ENCODE measurements around the gene IL1R2.
"Not testable (repeated sequence)": the region's sequence is repeated elsewhere in the genome, so short reads cannot be mapped to it uniquely, and the experiment has no call there.

Gene IL1R2

DNA sequence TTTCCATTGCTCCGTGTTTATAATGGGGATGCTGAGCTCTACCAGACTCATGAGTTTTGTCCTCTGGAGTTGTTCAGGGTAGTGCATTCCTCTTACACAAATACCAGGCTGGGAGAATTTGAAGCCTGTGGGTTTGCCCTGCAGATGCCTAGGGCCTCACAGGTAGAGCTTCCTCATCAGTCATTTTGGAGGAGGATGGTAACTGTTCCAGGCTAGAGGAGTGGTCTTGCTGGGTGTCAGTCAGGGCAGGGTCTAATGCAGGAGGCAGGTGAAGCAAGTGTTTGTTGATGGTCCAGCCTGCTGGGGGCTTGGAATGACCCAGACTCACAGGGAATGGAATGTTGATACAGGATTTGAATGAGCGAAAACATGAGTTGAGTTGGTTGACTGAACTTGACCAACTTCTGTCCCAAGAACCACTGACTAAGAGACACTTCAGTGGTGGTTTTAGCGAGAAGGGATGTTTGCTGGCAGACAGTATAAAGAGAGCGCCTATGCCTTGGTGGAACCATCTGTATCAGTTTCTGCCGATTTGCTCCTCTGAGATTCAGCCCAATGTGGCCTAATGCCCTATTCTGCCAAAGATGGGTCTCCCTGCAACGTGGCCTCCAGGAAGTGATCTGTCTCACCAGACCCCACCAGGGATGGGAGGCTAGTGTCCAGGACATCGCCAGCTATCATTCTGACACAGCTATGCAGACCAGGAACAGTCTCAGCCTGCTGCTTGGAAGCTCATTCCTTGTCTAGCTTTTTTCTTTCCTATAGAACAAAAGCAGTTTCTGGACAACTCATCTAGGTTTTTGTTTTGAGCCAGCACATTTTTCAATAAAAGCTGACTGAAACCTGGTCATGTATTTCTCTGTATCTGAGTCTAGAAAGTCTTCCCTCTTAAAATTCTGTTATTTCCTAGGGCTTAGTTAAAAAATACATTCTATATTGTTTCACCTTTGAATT is 9.3 kb downstream of the IL1R2 start:
- no peak for DNase-seq

DNA sequence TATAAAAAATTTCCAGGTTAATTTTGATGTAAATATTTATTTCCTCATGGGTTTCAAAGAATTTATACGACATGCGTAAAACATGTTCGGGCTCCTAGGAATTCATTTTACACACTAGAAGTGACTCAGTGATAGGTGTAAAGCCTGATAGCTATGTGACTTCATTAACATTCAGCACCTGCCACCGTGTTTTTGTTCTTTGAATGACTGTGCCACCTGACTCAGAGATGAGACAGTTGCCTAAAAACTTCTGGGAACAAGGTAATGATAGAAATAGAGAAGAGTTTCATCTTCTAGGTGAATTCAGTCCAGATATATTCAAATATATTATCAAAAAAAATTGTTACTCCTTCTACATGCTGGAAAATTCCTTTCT is 10.0 kb downstream of the IL1R2 start:
- no peak for DNase-seq

DNA sequence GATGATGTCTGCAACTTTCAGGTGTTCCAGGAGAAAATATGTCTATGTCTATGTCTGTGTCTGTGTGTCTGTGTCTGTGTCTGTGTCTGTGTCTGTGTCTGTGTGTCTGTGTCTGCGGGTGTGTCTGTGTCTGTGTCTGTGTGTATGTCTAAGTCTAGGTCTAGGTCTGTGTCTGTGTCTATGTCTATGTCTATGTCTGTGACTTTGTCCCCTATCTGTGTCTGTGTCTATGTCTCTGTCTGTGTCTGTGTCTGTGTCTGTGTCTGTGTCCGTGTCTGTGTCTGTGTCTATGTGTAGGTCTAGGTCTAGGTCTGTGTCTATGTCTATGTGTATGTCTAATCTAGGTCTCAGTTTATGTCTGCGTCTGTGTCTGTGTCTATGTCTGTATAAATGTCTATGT is 10.5 kb downstream of the IL1R2 start:
- no peak for DNase-seq

DNA sequence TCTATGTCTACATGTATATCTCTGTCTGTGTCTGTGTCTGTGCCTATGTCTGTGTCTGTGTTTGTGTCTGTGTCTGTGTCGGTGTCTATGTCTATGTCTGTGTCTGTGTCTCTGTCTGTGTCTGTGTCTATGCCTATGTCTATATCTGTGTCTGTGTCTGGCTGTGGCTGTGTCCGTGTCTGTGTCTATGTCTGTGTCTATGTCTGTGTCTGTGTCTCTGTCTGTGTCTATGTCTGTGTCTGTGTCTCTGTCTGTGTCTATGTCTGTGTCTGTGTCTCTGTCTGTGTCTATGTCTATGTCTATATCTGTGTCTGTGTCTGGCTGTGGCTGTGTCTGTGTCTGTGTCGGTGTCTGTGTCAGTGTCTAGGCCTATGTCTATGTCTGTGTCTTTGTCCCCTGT is 11.1 kb downstream of the IL1R2 start:
- DNase-seq = not testable (repeated sequence)

DNA sequence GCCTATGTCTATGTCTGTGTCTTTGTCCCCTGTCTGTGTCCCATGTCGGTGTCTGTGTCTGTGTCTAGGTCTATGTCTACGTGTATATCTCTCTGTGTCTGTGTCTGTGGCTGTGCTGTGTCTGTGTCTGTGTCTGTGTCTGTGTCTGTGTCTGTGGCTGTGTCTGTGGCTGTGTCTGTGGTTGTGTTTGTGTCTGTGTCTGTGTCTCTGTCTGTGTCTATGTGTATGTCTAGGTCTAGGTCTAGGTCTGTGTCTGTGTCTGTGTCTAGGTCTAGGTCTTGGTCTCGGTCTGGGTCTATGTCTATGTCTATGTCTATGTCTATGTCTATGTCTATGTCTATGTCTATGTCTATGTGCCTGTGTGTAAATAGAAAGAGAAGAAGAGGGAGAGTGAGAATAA is 11.9 kb downstream of the IL1R2 start:
- no peak for DNase-seq

DNA sequence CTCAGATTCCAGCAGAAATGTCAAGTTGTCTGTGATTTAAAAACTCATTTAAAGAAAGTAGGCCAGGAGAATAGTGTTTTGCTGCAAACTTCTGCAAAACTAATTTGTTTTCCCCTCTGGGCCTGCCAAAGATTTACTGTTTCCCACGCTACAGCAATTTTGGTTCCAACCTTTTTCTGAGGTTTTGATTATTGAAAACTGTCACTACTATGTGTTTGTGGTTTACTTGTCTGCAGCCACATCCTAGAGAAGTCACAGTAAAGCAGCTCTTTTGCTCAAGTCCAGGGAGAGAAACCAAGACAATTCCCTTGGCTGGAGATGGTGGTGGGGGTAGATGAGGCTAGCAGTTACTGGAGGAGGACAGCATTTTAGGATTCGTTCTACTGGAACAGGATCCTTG is 12.8 kb downstream of the IL1R2 start:
- DNase-seq = no peak

DNA sequence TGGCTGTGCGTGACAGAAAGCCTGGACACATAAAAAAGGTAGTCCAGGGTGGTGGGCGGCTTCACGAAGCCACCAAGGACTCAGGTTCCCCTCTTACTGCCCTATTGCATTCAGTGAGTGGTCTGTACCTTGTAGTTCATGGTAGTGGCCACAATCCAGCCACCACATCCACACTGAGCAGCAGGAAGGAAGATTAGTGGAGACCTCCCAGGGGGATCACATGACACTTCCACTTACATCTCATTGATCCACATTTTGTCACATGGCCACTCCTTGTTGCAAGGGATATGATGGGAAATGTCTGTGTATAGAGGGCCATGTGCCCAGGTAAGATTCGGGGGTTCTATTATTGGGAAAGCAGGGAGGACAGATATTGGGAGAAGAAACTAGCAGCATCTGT is 13.7 kb downstream of the IL1R2 start:
- DNase-seq = no peak

DNA sequence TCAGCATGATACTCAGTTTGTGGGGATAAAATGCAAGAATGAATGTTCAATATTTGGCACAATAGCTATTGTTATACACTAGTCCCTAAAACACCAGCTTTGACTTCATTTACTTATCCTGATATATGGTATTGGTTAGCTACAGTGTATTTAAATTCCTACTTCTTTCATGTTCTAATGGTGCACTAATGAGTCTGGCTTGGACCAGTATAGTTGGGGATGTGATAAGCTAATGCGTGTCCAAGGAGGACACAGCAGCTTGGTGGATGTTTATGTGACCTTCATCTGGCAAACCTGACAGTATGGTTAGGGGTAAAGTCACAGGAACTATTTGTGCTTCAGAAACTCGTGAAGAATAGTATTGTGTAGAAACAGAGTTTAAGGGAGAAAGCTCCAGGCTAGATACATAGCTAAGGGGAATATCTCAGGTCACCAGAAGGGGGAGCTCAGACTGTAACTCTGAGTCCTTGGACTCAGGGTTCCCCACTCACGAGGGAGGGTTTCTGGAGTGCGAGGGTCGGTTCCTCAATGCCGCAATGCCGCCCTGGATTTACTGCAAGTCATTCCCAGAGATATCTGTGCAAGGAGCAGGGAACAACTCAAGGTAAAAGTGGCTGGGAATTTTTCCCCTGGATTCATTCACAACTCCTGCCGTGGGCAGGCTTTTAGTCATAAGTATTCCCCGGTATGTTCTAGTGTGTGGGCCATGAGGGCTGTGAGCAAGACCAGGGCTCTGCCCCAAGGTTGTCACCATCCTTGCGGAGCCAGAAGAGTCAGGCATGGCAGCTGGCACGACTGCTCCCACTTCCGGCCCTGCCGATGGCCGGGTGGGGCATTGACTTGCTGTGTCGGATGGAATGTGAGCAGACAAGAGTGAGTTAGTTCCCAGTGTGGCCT is 14.5 kb downstream of the IL1R2 start:
- no peak for DNase-seq

DNA sequence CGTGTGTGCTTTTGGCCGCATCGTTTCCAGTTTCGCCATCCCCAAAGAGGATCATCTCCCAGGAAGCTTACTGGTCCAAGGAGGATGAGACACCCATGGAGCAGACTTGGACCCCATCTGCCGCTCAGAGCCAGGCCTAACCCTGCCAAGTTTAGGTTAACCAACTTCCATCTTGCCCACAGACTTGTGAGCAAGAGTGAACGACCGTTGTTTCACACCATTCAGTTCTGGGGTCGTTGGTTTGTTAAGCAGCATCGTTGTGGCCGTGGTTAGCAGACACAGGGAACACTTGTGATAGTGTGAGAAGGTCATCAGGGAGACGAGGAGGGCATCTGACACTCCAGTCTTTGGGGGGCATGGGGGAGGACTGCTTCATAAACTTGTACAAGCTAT is 15.1 kb downstream of the IL1R2 start:
- DNase-seq = no peak

DNA sequence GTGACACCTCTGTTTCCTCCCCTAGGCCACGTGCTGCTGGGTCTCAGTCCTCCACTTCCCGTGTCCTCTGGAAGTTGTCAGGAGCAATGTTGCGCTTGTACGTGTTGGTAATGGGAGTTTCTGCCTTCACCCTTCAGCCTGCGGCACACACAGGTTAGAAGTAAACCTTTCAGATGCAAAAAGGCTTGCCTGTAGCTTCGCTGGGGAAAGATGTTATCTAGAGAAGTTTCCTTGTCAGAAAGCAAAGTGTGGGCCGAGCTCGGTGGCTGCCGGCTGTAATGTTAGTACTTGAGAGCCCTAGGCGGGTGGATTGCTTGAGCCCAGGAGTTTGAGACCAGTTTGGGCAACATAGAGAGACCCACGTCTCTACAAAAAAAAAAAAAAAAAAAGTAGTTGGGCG is 16.7 kb downstream of the IL1R2 start:
- DNase-seq = no peak

DNA sequence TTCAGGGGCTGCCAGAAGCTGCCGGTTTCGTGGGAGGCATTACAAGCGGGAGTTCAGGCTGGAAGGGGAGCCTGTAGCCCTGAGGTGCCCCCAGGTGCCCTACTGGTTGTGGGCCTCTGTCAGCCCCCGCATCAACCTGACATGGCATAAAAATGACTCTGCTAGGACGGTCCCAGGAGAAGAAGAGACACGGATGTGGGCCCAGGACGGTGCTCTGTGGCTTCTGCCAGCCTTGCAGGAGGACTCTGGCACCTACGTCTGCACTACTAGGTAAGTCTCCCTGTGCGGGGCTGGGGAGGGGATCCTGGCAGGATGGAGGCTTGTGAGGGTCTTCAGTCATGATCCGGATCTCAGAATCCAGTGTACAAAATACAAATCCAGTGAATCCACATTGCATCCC is 17.8 kb downstream of the IL1R2 start:
- DNase-seq = no peak

DNA sequence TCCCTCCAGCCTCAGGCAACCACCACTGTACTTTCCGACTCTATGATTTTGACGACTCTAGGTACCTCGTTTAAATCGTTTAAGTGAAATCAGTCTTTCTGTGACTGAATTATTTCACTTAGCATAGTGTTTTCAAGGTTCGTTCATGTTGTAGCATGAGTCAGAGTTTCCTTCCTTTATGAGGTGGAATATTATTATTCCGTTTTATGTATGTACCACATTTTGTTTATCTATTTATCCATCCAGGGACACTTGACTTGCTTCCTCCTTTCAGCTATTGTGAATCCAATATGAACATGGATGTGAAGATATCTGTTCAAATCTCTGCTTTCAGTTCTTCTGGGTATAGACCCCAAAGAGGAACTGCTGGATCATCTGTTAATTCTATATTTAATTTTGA is 19.1 kb downstream of the IL1R2 start:
- no peak for DNase-seq

DNA sequence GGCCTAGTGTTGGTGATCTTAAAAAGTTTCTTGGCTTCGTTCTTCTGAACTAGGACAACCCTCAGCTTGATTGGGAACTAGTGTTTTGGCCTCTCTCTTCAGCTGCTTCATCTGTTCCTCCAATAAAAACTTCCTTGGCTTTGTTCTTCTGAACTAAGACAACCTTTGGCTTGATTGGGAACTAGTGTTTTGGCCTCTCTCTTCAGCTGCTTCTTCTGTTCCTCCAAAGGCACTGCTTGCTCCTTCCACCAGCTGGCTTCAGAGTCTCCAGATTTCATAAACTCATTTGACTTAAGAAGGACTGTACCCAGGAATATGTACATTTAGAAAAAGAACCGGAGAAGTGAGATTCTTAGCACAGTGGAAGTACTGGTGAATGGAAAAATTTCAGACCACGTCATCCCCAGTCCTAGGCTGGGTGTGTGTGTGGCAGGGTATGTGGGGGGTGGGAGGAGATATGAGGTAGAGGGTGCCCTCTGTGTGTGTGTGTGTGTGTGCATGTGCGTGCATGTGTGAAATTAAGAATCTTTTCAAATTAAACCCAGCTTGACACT is 20.4 kb downstream of the IL1R2 start:
- DNase-seq = no peak

DNA sequence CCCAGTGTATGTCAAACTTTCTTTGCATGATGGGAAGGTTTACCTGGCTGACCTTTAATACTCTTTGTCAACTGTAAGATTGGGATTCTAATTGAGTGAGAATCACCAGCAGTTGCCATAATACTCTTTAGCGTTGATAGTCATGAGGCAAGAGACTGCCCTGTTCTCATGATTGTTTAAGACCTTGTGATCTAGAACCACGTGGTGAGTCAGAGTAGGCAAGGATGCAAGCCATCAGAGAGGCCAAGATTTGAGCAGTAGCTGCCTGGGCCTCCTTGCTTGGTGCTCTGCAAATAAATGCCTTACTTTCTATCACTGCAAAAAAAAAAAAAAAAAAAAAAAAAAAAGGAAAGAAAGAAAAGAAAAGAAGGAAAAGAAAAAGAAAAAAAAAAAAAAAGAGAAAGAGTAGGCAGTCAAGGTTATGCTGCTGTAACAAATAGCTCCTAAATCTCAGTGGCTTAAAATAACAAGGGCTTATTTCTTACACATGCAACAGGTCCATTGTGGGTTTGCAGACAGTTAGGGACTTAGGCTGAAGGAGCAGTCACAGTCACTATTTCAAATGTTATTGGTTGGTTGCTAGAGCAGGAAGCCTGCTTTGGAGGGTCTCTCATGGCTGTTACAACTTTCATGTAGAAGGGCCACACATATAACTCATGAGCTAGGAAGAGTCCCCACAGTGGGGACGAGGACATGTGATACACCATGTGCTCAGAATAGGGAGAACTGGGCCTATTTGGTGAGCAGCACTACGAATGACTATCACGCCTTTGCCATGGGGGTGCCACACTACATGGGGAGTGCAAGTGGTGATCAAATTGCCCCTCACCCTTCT is 21.7 kb downstream of the IL1R2 start:
- no peak for DNase-seq

DNA sequence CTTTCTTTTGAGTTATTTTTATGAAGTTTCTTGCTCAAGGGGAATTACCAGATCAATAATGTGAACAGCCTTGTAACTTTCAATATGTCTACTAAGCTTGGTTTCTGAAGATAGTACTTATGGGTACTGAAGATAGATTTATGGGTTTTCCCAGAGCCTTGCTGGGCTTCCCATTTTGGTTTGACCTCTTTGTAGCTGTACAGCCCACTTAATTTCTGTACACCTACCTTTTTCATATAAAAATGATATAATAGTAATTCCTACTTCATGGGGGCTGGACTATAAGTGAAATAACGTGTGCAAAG is 22.2 kb downstream of the IL1R2 start:
- no peak for DNase-seq

DNA sequence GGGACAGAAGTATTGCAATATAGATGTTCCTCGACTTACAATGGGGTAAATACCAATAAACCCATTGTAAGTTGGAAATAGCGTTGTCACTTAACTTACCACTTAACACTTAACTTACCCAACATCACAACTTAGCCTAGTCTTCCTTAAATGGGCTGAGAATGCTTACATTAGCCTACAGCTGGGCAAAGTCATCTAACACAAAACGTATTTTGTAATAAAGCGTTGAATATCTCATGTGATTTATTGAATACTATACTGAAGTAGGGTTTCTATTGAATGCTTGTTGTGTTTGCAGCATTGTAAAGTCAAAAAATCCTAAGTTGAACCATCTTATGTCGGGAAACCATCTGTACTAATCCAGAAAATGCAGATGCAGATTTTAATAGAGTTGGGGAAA is 23.6 kb downstream of the IL1R2 start:
- no peak for DNase-seq

DNA sequence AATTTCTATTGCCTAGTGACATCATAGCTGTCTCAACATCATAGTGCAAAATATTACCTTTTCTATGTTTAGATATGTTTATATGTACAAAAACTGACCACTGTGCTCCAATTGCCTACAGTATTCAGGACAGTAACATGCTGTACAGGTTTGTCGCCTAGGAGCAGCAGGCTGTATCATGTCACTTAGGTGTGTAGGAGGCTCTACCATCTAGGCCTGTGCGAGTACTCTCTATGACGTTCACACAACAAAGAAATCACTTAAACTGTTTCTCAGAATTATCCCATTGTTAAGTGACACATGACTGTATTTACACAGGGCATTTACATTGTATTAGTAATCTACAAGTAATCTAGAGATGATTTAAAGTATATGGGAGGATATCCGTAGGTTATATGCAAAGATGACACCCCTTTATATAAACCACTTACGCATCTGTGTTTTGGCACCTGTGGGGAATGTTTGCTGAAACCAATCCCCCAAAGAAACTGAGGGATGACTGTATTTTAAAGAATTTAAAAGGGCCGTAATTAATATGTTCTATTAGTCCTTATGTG is 24.7 kb downstream of the IL1R2 start:
- DNase-seq = no peak

DNA sequence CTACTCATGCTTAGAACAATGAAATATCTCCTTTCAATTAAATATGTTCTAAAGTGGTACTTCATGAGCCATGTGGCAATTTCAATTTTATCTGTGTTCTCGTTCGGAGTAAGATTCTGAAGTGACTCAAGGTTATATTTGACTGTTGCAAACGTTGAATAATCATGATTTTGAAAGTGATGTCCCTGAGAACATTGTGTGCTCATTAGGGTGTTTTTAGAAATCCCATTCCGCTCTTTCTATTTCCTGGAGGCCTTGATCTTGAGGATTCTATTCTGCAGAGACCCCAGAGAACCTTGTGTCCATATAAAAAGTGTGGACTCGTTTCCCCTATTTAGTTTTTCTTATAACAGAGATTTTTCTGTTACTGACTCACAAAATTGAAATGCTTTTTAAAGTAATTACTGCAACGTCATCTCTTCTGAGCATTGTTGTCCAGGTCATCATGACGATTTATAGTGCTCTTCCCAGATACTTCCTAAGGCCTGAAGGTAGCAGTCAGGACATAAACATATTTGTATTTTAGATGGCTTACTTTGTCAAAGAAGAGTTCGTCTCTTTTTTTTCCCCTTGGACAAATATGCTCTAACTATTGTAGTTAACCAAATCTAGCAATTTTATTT is 27.2 kb downstream of the IL1R2 start:
- no peak for DNase-seq

DNA sequence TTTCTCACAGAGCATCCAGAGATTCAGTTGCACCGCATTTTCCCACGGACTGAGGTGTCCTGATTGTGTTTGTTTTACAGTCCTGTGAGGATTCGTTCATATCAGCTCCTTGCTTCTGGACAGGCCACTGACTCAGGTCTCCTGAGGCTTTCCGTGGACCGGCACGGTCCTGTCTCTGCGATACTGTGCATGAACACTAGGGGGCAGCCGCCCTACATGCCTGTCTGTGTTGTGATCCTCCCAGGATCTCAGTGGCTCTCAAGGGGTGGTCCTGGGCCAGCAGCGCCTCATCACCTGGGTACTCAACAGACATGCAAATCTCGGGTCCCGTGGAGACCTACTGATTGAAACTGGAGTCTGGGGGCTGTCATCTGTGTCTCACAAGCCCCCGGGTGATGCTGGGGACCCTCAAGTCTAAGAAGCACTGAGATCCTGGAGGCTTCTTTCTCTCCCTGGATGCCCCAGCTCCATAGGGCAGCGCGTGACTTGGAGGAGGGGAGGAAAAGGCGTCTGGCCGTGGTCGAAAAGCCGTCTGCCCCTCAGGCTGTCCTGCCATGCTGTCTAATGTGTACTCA is 28.9 kb downstream of the IL1R2 start:
- peak; percentile 82 for DNase-seq

DNA sequence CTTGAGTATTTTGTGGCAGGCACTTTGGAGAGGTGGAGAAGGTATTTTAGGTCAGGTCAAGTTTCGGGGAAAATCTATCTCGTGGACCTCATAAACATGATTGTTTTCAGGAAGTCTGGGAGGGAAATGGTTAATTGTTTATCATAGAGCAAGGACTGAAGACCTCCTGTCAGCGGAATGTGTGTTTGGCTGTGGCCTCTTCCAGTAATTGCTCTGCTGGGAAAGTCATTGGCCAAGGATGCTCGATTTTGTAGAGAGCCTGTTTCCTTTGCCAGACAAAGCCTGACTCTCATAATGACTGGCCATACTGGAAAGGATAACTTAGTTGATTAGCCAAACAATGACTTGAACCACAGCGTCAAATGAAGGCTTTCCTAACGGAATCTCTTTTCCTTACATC is 30.0 kb downstream of the IL1R2 start:
- DNase-seq = no peak

DNA sequence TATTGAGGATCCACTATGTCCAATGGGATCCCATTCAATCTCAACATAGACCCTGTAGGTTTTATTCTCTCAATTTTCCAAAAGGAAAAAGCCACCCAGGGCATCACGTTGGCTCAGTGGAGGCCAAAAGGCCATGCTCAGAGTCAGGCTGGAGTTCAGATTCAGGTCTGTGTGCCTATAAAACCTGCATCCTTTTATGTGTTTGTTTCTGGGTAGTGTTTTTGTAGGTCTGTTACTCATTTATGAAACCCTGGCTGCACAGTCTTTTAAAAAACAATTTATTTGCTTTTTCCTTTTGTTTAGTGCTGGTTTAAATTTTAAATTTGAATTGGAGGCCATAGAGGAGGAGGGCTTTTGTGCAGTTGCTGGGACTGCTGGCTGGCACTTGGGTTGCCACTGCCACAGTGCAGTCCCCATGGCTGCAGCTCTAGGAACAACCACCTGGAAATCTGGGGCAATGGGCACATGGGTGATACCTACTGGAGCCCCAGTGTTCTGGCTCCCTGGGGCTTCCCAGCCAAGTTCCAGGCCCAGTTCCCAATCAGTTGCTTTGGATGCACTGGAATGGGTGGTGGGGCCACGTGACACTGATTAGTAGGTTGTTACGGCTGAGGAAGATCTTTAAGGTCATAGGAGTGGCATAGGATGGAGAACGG is 31.3 kb downstream of the IL1R2 start:
- no peak for DNase-seq
